NCI-H748 treated with DMSO at 0.1 percent for 48 hours (cell line): Measurements from ENCODE around the gene MSH3.
"Not testable (repeated sequence)": the region's sequence is repeated elsewhere in the genome, so short reads cannot be mapped to it uniquely, and the experiment has no call there.

Experiments
- DNase-seq: peaks from one replicate; lab custom pipeline; 2025; lab: John Stamatoyannopoulos, UW

The MSH3 gene

DNA sequence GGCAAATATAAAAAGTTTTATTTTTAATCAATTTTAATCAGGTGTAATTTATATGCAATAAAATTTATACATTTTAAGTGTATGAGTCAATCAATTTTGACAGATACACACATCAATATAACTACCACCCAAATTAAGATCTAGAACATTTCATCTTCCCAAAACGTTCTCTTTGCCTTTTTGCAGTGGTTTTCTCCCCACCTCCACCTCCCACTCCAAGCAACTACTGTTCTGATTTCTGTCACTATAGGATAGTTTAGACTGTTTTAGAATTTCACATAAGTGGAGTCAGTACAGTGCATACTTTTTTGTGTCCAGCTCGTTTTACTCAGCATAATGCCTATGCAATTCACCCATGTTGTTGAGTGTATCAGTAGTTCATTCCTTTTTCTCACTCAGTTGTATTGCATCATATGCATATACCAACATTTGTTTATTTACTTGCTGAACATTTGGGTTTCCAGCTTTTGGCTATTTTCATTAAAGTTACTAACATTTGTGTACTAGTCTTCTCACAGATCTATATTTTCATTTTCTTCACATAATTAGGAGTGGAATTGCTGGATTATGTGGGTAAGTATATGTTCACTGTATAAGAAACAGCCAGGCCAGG, 52.5 kb downstream of the MSH3 start:
- DNase-seq = no peak

DNA sequence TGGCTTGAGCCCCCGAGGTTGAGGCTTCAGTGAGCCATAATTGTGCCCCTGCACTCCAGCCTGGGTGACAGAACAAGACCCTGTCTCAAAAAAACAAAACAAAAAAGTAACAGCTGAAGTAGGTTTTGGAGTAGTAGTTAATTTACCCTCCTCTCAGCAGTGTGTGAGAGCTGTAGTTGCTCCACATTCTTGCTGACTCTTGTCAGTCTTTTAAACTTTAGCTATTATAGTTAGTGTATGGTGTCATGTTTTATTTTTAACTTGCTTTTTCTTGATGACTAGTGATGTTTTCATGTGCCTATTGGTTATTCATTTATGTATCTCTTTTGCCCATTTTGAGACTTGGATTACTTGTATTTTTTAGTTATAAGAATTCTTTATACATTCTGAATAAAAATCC, 53.2 kb downstream of the MSH3 start:
- no peak for DNase-seq

DNA sequence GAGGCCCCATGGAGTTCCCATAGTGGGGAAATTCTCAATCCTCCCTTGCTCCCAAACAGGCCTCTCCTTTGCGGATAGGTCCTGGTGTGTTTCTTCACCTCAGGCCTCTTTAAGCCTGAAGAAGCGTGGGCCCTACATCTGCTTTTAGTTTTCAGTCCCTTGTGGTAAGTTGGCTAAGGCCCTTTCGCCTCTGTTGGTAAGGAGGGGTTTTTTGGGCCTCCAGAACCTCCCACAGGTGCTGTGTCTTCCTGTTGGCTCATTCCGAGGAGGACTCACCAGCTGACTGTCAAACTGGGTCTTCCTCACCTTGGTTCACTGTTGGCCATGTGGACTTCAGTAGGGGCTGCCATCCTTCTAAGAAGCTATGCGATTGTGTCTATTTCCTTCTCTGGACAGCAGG, 56.8 kb downstream of the MSH3 start:
- DNase-seq = no peak

DNA sequence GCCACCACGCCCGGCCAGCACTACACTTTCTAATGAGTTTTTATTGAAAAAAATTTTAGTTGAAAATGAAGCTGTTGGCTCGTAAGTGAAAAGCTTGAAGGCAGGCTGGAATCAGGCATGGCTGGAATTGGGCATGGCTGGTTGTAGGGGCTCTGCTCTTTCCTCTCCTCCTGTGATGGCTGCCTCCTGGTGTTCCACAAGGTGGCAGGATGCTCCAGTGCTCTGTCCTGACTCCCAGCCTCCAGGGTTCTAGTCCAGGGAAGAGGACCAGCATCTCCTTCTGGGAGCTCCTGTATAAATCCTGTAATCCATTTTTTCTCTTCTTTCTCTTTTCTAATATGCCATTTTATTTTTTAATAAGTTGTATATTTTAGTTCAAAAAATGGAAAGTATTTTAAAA, 57.5 kb downstream of the MSH3 start:
- DNase-seq = peak; percentile 20

DNA sequence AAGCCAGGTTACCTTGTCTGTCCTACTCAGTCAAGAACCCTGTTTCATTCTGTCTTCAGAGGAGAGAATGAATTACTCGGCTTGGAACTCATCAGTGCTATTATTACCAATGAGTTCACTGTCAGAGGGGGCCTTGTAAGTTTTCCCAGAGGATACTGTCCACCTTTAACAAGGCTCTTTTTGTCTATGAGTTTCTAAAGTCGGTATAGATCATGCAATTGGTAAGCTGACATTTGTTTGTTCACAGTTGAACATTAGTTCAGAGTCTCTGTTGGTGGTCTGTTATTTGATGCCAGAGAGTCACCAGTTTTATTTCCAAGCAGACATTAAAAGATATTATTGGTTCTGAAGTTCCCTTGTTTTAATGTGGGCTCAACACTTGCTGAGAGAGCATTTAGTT, 58.5 kb downstream of the MSH3 start:
- DNase-seq = no peak

DNA sequence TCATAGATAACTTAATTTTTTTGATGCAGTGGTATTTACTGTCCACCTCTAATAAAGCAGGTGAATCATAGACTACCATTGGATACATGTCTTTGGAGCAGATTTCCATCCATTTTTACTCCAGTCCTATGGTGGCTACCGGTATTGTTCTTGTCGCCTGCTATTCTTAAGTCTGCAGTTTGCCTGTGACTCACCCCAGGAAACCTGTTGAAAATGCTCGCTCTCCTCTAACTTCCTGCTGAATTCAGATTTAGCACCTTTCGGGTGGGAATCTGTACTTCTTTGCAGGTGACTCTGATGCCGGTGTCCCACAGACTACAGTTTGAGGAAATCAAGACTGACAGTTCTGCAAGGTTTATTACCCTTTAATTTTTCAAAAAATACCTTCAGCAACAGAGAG, 59.2 kb downstream of the MSH3 start:
- no peak for DNase-seq

DNA sequence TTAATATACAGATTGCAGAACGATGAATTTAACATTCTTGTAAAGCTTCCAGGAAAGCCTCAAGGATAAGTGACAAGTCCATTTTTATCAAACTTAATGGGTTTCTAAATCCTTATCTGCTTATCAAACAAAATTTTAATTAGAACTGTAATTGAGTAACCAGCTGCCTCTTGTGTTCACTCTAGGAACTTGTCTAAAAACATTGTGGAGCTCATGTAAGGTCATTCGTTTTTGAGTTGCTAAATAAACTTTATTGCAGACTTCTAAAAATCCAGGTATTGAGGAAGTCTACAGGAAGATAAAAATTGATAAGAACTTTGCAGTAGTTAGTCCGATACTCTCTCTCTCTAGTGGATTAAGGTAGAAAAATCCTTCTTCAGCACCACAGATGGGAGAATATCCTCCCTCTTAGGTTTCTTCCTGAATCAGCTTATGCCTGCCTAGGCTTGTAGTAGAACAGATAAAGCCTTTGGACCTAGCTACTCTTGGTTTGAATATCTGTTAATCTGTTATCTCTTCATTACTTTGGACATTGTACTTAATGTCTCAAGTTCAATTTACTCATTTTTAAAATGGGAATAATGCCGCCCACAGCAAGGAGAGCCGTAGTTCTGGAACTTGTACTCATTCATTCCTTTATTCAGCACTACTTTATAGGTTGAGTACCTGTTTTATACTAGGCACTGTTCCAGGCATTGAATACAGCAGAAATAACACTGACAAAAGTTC, 60.3 kb downstream of the MSH3 start:
- no peak for DNase-seq

DNA sequence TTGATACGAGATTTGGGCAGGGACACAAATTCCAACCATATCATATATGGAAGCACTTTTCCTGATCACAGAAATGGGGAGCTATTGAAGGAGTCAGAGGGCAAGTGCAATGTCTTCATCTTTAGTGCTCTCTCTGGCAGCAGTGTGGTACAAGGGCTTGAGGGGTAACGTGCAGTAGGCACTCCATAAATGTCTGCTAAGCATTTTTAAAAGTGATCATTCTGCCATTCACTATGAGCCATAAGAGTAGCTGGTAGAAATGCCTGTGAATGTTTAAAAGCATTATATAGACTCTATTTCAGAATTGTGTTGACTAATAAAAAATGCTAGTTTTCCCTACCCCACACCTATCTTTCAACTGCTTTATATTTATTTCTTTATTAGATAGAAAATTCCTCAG, 61.4 kb downstream of the MSH3 start:
- DNase-seq = no peak

DNA sequence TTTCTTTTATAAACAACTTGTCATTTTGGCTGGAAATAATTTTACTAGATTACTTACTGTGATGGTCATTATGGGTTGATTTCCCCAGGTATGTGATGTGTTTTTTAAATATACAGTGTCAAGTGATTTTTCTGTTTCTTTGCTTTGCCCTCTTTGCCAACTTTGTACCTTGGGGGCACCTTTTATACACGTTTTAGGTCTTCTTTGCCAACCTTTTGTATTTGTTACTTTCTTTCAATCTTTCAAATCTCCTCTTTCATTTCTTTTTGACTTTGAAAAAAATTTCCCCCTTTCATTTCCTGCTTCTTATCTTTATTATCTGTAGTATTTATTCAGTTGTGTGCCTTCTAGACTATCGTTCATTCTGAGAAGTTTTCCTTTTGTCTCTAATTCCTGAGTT, 65.7 kb downstream of the MSH3 start:
- DNase-seq = no peak

DNA sequence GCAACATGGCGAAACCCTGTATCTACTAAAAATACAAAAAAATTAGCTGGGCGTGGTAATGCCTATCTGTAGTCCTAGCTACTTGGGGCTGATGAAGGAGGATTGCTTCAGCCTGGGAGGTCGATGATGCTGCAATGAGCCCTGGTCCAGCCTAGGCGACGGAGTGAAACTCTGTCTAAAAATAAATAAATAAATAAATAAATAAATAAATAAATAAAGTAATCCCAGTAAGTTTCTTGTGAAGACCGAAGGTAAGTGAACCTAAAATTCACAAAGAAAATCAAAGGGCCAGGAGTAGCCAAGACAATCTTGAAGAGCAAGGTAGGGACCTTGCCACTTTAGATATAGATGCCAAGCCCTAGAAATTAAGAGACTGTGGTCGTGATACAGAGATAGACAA, 68.5 kb downstream of the MSH3 start:
- DNase-seq = no peak

DNA sequence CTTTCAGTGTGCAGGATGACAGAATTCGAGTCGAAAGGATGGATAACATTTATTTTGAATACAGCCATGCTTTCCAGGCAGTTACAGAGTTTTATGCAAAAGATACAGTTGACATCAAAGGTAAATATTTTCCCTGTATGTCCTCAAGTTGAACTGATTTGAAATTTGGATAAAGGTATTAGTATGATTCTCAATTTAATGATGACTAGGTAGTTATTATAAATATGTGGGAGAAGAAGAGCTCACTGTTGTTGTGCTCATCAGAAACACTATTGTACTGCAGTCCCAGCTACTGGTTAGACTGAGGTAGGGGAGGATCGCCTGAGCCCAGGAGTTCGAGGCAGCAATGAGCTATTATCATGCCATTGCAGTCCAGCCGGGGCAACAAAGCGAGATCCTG, 71.0 kb downstream of the MSH3 start:
- no peak for DNase-seq

DNA sequence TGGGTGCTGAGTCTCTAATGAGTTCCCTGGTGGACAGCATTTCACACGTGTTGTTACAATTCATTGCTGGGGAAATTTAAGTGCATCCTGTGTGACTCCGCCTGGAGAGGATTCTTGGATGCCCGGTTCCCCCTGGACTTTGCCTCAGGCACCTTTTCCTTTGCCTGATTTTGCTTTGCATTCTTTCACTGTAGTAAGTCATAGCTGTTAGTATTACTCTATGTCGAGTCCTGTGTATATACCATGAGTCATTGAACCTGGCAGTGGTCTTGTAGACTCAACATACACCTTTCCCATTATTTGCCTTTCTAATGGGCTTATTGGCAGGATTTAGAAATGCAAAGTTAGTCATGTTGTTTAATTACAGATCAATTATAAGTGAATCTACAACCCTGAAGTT, 82.3 kb downstream of the MSH3 start:
- DNase-seq = no peak

DNA sequence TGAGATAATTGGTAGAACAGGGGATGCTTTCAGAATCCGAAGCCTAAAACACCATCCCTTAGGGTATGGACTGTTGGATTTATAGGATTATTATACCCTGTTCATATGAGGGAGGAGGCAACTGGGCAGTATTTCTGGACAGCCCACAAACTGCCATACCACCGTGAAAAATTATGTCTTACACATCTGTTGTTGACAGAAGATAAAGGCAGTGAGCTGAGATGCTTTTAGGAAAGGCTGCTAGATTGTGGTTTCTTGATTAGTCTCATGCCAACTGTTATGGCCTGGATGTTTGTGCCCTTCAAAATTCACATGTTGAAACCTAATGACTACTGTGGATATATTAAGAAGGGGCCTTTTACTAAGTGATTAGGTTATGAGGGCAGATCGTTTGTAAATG, 84.0 kb downstream of the MSH3 start:
- DNase-seq = no peak

DNA sequence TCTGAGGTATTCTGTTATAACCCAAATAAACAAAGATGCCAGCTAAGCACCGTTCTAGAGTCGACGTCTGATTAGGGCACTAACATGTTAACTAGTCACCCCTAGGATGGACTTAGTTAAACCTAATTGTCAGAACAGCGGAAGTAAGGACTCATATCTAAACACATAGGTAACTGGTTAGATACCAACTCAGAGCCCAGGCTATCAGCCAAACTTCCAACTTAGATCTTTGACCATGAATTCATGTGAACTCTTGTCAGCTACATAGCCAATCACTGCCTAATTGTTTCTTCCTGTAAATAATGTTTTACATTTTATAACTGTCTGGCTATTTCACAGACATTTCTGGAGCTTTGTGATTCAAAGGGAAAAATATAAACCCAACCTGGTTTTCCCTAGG, 84.6 kb downstream of the MSH3 start:
- DNase-seq = no peak

DNA sequence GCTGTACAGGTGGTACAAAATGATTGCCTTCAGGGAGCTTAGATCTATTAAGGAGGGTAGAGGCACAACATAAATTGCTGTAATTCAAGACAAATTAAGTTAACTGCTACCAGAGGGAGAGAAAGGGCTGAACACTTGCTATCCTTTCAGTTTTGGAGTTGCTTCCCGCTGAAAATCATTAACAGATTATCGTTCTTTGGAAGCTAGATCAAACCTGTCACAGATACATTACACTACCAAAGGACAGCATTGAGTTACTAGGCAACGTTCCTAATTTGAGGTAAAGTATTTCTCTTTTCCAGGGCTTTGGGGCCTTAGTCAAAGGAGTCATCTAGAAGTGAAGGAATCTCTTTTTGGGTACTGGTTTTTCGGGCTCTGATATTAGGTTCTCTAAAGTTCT, 85.0 kb downstream of the MSH3 start:
- no peak for DNase-seq

DNA sequence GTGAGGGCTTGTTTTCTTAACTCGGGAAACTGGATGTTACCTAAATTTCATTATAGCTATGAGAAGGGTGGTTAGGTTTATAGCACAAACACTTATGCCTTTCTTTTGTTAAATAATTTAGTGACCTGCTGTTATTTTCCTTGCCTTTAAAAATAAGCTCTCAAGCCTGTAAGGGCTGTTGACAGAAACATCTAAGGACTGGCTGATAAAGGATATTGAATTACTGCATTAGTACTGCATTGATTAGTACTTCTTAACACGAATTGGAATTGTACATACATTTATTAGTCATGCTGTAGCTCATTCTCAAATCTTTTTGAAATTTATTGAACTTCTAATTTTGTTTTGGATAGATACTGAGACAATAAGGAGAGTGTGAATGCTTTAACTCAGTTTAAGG, 85.4 kb downstream of the MSH3 start:
- no peak for DNase-seq

DNA sequence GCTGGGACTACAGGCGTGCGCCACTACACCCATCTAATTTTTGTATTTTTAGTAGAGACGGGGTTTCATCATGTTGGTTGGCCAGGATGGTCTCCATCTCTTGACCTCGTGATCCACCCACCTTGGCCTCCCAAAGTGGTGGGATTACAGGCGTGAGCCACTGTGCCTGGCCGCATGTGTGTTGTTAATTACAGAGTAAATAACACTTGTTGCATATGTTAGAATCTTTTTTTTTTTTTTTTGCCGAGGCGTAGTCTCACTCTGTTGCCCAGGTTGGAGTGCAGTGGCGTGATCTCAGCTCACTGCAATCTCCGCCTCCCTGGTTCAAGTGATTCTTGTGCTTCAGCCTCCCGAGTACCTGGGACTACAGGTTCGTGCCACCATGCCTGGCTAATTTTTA, 86.0 kb downstream of the MSH3 start:
- DNase-seq = not testable (repeated sequence)

DNA sequence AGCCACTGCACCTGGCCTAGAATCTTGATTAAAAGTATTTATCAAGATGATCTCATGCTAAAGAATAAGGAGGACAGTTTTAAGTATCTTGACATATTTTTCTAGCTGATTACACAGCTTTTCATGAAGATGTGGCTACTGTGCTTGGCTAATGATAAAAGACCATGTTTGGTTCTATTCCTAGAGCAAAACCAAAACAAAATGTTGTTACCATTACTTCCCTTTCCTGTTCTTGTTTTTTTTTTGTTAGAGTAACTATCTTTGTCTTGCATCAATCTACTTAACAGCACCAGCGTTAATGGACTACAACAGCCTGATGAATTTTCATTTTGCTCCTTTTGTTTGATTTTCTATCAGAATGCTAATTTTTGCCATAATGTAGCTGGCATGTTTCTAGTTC, 86.5 kb downstream of the MSH3 start:
- no peak for DNase-seq

DNA sequence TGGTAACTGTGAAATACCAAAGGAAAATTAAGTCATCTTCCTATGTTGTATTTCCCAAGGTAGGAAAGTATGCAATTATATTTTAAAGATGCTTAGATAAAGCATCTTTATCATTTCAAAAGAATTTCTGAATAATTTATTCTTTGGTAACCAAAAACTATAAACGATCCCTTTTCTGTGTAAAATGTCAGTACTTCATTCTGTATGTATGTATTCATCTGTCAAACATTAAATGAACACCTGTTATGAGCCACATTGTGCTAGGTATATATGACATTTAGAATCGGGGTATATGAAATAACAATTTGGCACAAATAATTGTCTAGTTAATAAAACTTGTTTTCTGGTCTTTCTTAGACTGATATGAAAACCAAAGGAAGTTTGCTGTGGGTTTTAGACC, 89.7 kb downstream of the MSH3 start:
- DNase-seq = no peak

DNA sequence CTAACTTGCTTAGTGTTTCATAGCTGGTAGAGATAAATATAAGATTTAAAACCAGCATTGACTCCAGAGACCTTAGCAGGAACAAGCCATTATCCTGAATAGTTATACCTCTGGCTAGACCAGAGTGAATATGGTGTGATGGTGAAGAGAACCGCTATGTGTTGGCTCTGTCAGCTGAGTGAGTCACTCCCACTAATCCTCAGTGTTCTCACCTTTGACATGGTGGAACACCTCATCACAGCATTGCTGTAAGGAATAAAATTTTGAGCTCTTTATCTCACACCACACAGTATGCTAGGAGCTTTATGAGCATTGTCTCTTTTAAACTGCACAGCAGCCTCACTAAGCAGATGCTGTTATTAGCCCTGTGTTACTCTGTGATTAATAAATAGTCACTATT, 91.0 kb downstream of the MSH3 start:
- no peak for DNase-seq

DNA sequence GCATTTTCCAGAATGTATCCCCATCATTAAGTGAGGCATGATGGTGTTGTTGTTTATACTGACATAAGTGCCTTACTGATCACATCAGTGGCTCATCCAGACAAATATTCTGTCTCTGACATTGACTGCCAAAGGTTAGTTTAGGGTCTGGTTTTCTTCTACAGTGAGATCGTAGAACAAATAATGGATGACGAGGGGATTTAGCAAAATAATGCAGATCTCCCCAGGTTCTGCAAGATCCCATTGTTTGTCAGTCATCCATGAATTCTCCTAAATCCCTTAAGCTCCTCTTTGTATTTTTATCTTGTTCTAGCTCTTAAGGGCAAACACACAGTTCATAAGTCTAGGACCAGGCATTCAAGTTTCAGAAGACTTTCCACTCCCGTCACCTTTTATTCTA, 93.5 kb downstream of the MSH3 start:
- no peak for DNase-seq

DNA sequence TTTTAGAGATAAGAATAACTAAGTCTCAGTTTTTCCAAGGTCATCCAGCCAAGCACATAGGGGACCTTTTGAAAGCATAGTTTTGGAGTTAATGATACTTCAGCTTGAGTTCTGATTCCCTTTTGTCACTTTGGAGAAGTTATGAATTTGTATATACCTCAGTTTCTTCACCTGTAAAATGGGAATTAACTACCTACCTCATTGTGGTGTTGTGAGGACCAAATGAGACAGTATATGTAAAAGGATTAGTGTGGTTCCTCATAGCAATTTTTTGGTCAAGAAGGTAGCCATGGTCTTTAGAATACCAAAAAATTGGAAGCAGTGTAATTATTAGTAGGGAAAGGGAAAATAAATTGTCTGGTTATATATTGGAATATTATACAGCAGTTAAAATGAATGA, 98.0 kb downstream of the MSH3 start:
- DNase-seq = no peak

DNA sequence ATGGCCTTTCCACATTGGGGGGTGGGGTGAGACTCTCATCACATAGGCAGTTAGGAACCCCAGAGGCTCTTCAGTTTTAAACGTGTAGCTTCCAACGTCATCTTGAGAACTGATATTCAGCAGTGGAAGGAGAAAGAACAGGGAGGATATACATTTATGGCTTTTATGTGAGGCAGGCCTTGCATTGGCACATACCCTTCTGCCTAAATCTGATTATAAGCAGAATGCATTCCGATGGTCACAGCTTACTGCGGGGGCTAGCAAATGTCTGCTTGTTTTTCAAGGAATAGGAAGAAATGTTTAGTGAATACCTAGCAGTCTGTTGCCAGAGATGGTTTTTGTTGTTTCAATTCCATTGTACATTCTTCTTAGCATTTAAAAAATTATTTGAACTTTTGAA, 99.3 kb downstream of the MSH3 start:
- no peak for DNase-seq

DNA sequence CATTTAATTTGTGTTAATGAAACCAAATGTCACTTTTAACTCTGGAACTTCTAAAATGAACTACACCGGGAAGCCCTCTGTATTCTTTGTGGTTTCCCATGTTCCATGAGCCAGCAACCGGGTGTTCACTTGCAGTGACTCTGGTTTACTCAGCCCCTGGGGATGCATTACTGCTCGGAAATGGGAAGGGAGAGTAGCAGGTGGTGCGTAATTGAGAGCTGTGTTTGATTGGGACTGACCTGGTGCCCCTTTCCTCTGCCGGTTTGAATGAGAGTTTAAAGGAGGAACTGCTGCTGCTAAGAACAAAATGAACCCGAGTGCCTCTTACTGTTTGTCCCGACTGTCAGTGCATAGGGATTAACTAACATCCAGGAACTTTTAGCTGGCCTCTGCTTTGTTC, 100.4 kb downstream of the MSH3 start:
- peak; percentile 93 for DNase-seq
